OCI-LY1 (cell line): ENCODE measurements around the gene PLPP7.

ENCODE experiments used
- H2AFZ ChIP-seq: fragments of 200-600 bp; sonication (generic), shearing (Covaris generic); 2 replicates; pipeline ENCODE4 v1.6.0; 2014; ENCODE audit warnings: antibody characterized with exemption, mild to moderate bottlenecking, low read length
- H3F3A ChIP-seq: fragments of 200-600 bp; sonication (generic), shearing (Covaris generic); 2 replicates; pipeline ENCODE4 v1.6.0; 2014; ENCODE audit warnings: mild to moderate bottlenecking, antibody characterized with exemption, low read length, moderate library complexity; ENCODE audit not compliant: insufficient read depth
- H3K27ac ChIP-seq: fragments of 200-600 bp; sonication (generic); 2 replicates; pipeline ENCODE4 v1.5.1; 2014; ENCODE audit warnings: low read length, mixed run types, mild to moderate bottlenecking, low read depth; ENCODE audit not compliant: poor library complexity, severe bottlenecking
- H3K27me3 ChIP-seq: fragments of 200-600 bp; sonication (generic); 2 replicates; pipeline ENCODE4 v1.6.0; 2014; ENCODE audit warnings: antibody characterized with exemption, mild to moderate bottlenecking, low read length, moderate library complexity; ENCODE audit not compliant: insufficient read depth
- H3K36me3 ChIP-seq: fragments of 200-600 bp; sonication (generic); 2 replicates; pipeline ENCODE4 v1.6.1; 2014; ENCODE audit warnings: mild to moderate bottlenecking, antibody characterized with exemption, low read length, moderate library complexity, mixed read lengths; ENCODE audit not compliant: insufficient read depth
- H3K4me1 ChIP-seq: fragments of 200-600 bp; sonication (generic); 2 replicates; pipeline ENCODE4 v1.5.1; 2014; ENCODE audit warnings: mild to moderate bottlenecking, low read length, moderate library complexity; ENCODE audit not compliant: insufficient read depth, severe bottlenecking
- H3K4me2 ChIP-seq: fragments of 200-600 bp; sonication (generic), shearing (Covaris generic); 2 replicates; pipeline ENCODE4 v1.6.1; 2014; ENCODE audit warnings: low read length
- H3K4me3 ChIP-seq: fragments of 200-600 bp; sonication (generic); 2 replicates; pipeline ENCODE4 v1.5.1; 2014; ENCODE audit warnings: low read length, low read depth, mild to moderate bottlenecking, mixed read lengths; ENCODE audit not compliant: poor library complexity, severe bottlenecking
- H3K79me2 ChIP-seq: fragments of 200-600 bp; shearing (Covaris generic); 2 replicates; pipeline ENCODE4 v1.6.1; 2016; ENCODE audit warnings: mixed run types, low read length, mixed read lengths; ENCODE audit not compliant: insufficient read depth
- H3K9ac ChIP-seq: fragments of 200-600 bp; sonication (generic), shearing (Covaris generic); 2 replicates; pipeline ENCODE4 v1.6.1; 2014; ENCODE audit warnings: mild to moderate bottlenecking, low read length, mixed read lengths
- H3K9me2 ChIP-seq: fragments of 200-600 bp; sonication (generic), shearing (Covaris generic); 2 replicates; pipeline ENCODE4 v1.6.1; 2014; ENCODE audit warnings: low read depth, mild to moderate bottlenecking, low read length, mixed read lengths
- H3K9me3 ChIP-seq: fragments of 200-600 bp; shearing (Covaris generic); 2 replicates; pipeline ENCODE4 v1.6.1; 2014; ENCODE audit warnings: low read length, mixed read lengths
- H4K20me1 ChIP-seq: fragments of 200-600 bp; sonication (generic), shearing (Covaris generic); 2 replicates; pipeline ENCODE4 v1.6.0; 2016; ENCODE audit warnings: mild to moderate bottlenecking, low read length; ENCODE audit not compliant: insufficient read depth
- EZH2 ChIP-seq: fragments of 200-600 bp; sonication (generic), shearing (Covaris generic); IDR thresholded peaks from 2 replicates; pipeline ENCODE4 v1.8.0; 2017; ENCODE audit warnings: borderline replicate concordance, mixed run types, mild to moderate bottlenecking, antibody characterized with exemption, low read length, moderate library complexity, mixed read lengths
- TF ChIP-seq, protein P1 (sequence below): fragments of 200-600 bp; sonication (generic), shearing (Covaris generic); IDR thresholded peaks from 2 replicates; pipeline ENCODE4 v1.5.1; 2017; ENCODE audit warnings: mild to moderate bottlenecking, antibody characterized with exemption, low read length, moderate library complexity, mixed read lengths

Gene PLPP7

DNA sequence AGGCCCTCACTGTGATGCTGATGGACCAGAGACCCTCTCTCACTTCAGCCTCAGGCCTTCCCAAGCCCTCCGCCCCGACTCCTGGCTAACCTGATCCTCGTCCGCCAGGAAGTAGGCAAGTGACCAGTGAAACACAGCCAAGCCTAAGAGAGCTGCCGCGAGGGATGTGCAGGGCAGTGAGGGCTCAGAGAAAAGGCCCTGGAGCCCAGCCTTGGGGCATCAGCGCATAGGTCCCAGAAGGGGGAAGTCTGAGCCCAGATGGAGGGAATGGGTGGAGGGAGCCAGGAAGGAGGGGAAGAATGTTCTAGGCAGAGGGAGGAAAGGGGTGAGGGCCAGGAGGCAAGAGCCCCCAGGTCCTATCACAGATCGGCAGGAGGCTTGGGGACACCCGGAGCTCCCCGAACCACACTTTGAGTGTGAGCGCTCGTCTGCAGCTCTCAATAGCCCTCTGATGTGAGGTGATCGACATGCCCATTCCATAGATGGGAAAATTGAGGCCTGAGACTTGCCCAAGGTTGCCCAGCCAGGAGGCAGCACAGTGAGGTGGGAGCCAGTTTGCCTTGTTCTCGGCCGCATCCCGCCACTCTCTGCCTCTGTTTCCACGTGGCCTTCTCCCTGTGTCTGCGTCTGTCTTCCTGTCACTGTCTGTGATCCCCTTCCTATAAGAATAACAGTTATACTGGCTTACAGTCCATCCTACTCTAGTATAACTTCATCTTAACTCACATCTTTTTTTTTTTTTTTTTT, 20.2 kb downstream of the PLPP7 start:
- no peaks in the 10 kb centered on the region for H3K4me1 ChIP-seq
- no peak overlapping the region for H3K4me3 ChIP-seq
- no peaks in the 10 kb centered on the region for H3K9me3 ChIP-seq
- H4K20me1 ChIP-seq, result no peaks in the 10 kb centered on the region
- TF ChIP-seq EZH2, result no peak
- TF ChIP-seq, protein P1, sequence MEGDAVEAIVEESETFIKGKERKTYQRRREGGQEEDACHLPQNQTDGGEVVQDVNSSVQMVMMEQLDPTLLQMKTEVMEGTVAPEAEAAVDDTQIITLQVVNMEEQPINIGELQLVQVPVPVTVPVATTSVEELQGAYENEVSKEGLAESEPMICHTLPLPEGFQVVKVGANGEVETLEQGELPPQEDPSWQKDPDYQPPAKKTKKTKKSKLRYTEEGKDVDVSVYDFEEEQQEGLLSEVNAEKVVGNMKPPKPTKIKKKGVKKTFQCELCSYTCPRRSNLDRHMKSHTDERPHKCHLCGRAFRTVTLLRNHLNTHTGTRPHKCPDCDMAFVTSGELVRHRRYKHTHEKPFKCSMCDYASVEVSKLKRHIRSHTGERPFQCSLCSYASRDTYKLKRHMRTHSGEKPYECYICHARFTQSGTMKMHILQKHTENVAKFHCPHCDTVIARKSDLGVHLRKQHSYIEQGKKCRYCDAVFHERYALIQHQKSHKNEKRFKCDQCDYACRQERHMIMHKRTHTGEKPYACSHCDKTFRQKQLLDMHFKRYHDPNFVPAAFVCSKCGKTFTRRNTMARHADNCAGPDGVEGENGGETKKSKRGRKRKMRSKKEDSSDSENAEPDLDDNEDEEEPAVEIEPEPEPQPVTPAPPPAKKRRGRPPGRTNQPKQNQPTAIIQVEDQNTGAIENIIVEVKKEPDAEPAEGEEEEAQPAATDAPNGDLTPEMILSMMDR, result no peak
- no peaks in the 10 kb centered on the region for H3K9me2 ChIP-seq
- no peaks in the 10 kb centered on the region for H3F3A ChIP-seq
- H3K9ac ChIP-seq, result no peak overlapping the region
- no peak overlapping the region for H3K27ac ChIP-seq
- H3K36me3 ChIP-seq, result no peaks in the 10 kb centered on the region
- peaks cover 13% of the 10 kb centered on the region for H3K27me3 ChIP-seq
- H3K4me2 ChIP-seq, result no peak overlapping the region
- no peak overlapping the region for H2AFZ ChIP-seq
- no peaks in the 10 kb centered on the region for H3K79me2 ChIP-seq

DNA sequence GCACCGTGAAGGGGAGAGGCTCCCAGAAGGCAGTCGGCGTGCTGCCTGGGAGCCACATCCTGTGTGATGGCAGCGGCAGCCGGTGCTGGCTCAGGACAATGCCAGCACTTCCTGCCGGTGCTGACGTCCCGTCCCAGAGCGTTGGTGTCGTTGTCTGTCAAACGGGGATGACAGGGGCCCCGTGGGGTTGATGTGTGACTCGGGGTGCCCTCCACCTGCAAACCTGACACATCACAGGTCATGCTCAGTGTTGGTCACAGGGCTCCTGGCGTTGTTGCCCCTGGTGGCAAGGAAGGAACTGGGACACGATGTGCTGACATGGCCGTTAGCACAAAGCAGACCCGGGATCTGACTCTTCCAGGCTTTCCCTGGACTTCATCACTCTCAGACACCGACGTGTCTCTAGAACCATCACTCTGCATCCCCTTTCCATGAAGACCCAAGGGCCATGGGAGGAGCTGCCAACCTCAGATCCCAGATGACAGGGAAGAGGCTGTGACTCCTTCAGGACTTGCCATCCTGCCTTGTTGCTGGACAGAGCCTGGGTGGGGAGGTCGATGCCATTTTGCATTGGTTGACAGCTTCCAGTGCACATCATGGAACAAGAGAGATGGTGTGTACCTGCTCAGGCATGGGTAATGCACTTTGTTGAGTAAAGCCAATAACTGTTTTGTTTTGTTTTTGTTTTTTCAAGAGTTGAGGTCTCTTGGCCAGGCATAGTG, 21.5 kb downstream of the PLPP7 start:
- no peak overlapping the region for H3K9ac ChIP-seq
- TF ChIP-seq EZH2, result no peak
- TF ChIP-seq, protein P1, result no peak
- H2AFZ ChIP-seq, result no peak overlapping the region
- no peaks in the 10 kb centered on the region for H3K4me1 ChIP-seq
- no peaks in the 10 kb centered on the region for H3F3A ChIP-seq
- no peaks in the 10 kb centered on the region for H3K79me2 ChIP-seq
- no peaks in the 10 kb centered on the region for H4K20me1 ChIP-seq
- no peak overlapping the region for H3K27ac ChIP-seq
- H3K9me2 ChIP-seq, result no peaks in the 10 kb centered on the region
- no peak overlapping the region for H3K4me2 ChIP-seq
- no peaks in the 10 kb centered on the region for H3K9me3 ChIP-seq
- H3K4me3 ChIP-seq, result no peak overlapping the region
- H3K27me3 ChIP-seq, result peaks cover 13% of the 10 kb centered on the region
- no peaks in the 10 kb centered on the region for H3K36me3 ChIP-seq

DNA sequence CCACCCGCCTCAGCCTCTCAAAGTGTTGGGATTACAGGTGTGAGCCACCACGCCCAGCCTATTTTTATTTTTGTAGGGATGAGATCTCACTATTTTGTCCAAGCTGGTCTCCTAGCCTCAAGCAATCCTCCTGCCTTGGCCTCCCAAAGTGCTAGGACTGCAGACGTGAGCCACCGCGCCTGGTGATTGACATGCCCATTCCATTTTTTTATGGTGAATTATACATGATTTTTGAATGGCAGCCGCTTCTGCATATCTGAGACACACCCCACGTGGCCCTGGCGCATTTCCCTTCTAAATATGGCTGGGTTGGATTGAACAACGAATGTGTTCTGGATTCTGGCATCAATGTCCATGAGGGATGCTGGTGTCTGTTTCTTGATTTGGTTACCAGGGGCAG, 22.7 kb downstream of the PLPP7 start:
- H3K27me3 ChIP-seq, result peaks cover 13% of the 10 kb centered on the region
- no peaks in the 10 kb centered on the region for H3K9me2 ChIP-seq
- H3K79me2 ChIP-seq, result no peaks in the 10 kb centered on the region
- no peaks in the 10 kb centered on the region for H3K36me3 ChIP-seq
- H3F3A ChIP-seq, result no peaks in the 10 kb centered on the region
- H3K4me2 ChIP-seq, result no peak overlapping the region
- no peak overlapping the region for H3K27ac ChIP-seq
- H3K9me3 ChIP-seq, result no peaks in the 10 kb centered on the region
- H3K4me1 ChIP-seq, result no peaks in the 10 kb centered on the region
- H4K20me1 ChIP-seq, result no peaks in the 10 kb centered on the region
- H3K9ac ChIP-seq, result no peak overlapping the region
- no peak for TF ChIP-seq EZH2
- TF ChIP-seq, protein P1, result no peak
- no peak overlapping the region for H2AFZ ChIP-seq
- no peak overlapping the region for H3K4me3 ChIP-seq
